ENCODE data around the gene NGEF. TPM values are rescaled to one million over a fixed set of nuclear protein-coding genes. Genes with fewer than 3 reads are reported as not detected.

NGEF gene
- total and polyA plus RNA-seq, 2 donors (not counting 1 experiment from before 2014, with no cell fraction given) = under 0.01 to 0.24 TPM

- Histone ChIP-seq H3K4me3 (replicated peaks in 1 of 4; ENCODE audit: control extremely low read depth in 1 of 4, insufficient read depth in 1 of 4, low read depth in 3 of 4, low read length in 4 of 4) (no peak overlapping the region), H4K20me1 (ENCODE audit: control insufficient read depth, extremely low read depth, insufficient read depth, low read length) (no peaks in the 10 kb centered on the region), H2AFZ (ENCODE audit: low read length) (no peak overlapping the region), H3K27me3 (ENCODE audit: control insufficient read depth, insufficient read depth, low read length) (no peaks in the 10 kb centered on the region), H3K9me3 (ENCODE audit: control insufficient read depth, insufficient read depth, low read depth, low read length) (peaks cover 6% of the 10 kb centered on the region), H3K27ac (ENCODE audit: insufficient read depth, low read length) (no peak overlapping the region), H3K4me2 (ENCODE audit: extremely low read depth, insufficient read depth, low read length) (no peak overlapping the region), H3K9ac (ENCODE audit: insufficient read depth, low read length) (no peak overlapping the region), H3K36me3 (ENCODE audit: control insufficient read depth, insufficient read depth, low read length) (no peaks in the 10 kb centered on the region), H3K79me2 (ENCODE audit: control insufficient read depth, insufficient read depth, low read length) (no peaks in the 10 kb centered on the region), H3K4me1 (ENCODE audit: control insufficient read depth, extremely low read depth, insufficient read depth, low read length) (peaks cover 3% of the 10 kb centered on the region)
- no peak for TF ChIP-seq EZH2 (IDR thresholded peaks at IDR 0.05; ENCODE audit: low read length, missing control alignments)
- TF ChIP-seq CTCF (conservative IDR thresholded peaks at IDR 0.05 in 1 of 2, IDR thresholded peaks at IDR 0.05 in 1 of 2; ENCODE audit: low read depth in 1 of 2, low read length in 2 of 2) = no peak
- no peak for DNase-seq (ENCODE audit: low read depth in 2 of 2)
Observed at GRCh38 chr2:233036162-233036838, 23.2 kb upstream of the NGEF start.

- Histone ChIP-seq H3K9me3 (ENCODE audit: control insufficient read depth, insufficient read depth, low read depth, low read length) (peaks cover 6% of the 10 kb centered on the region), H3K4me2 (ENCODE audit: extremely low read depth, insufficient read depth, low read length) (no peak overlapping the region), H3K27ac (ENCODE audit: insufficient read depth, low read length) (no peak overlapping the region), H3K4me3 (replicated peaks in 1 of 4; ENCODE audit: control extremely low read depth in 1 of 4, insufficient read depth in 1 of 4, low read depth in 3 of 4, low read length in 4 of 4) (no peak overlapping the region), H3K4me1 (ENCODE audit: control insufficient read depth, extremely low read depth, insufficient read depth, low read length) (peaks cover 3% of the 10 kb centered on the region), H3K79me2 (ENCODE audit: control insufficient read depth, insufficient read depth, low read length) (no peaks in the 10 kb centered on the region), H2AFZ (ENCODE audit: low read length) (no peak overlapping the region), H3K9ac (ENCODE audit: insufficient read depth, low read length) (no peak overlapping the region), H4K20me1 (ENCODE audit: control insufficient read depth, extremely low read depth, insufficient read depth, low read length) (no peaks in the 10 kb centered on the region), H3K27me3 (ENCODE audit: control insufficient read depth, insufficient read depth, low read length) (no peaks in the 10 kb centered on the region), H3K36me3 (ENCODE audit: control insufficient read depth, insufficient read depth, low read length) (no peaks in the 10 kb centered on the region)
- TF ChIP-seq CTCF (conservative IDR thresholded peaks at IDR 0.05 in 1 of 2, IDR thresholded peaks at IDR 0.05 in 1 of 2; ENCODE audit: low read depth in 1 of 2, low read length in 2 of 2) = no peak
- TF ChIP-seq EZH2 (IDR thresholded peaks at IDR 0.05; ENCODE audit: low read length, missing control alignments) = no peak
- no peak for DNase-seq (ENCODE audit: low read depth in 2 of 2)
Observed at GRCh38 chr2:233035426-233036161, 22.5 kb upstream of the NGEF start.

GRCh38 chr2:233034091-233034882, 21.2 kb upstream of the NGEF start:
- Histone ChIP-seq H3K9me3 (ENCODE audit: control insufficient read depth, insufficient read depth, low read depth, low read length) (peaks cover 6% of the 10 kb centered on the region), H3K9ac (ENCODE audit: insufficient read depth, low read length) (no peak overlapping the region), H2AFZ (ENCODE audit: low read length) (no peak overlapping the region), H3K36me3 (ENCODE audit: control insufficient read depth, insufficient read depth, low read length) (no peaks in the 10 kb centered on the region), H3K4me3 (replicated peaks in 1 of 4; ENCODE audit: control extremely low read depth in 1 of 4, insufficient read depth in 1 of 4, low read depth in 3 of 4, low read length in 4 of 4) (no peak overlapping the region), H3K79me2 (ENCODE audit: control insufficient read depth, insufficient read depth, low read length) (no peaks in the 10 kb centered on the region), H3K4me2 (ENCODE audit: extremely low read depth, insufficient read depth, low read length) (no peak overlapping the region), H4K20me1 (ENCODE audit: control insufficient read depth, extremely low read depth, insufficient read depth, low read length) (no peaks in the 10 kb centered on the region), H3K4me1 (ENCODE audit: control insufficient read depth, extremely low read depth, insufficient read depth, low read length) (peaks cover 3% of the 10 kb centered on the region), H3K27me3 (ENCODE audit: control insufficient read depth, insufficient read depth, low read length) (no peaks in the 10 kb centered on the region), H3K27ac (ENCODE audit: insufficient read depth, low read length) (no peak overlapping the region)
- DNase-seq (ENCODE audit: low read depth in 2 of 2) = no peak
- TF ChIP-seq CTCF (conservative IDR thresholded peaks at IDR 0.05 in 1 of 2, IDR thresholded peaks at IDR 0.05 in 1 of 2; ENCODE audit: low read depth in 1 of 2, low read length in 2 of 2) (no peak), EZH2 (IDR thresholded peaks at IDR 0.05; ENCODE audit: low read length, missing control alignments) (no peak)

All from fibroblast of lung (primary cell).